ENCODE data around the gene EPHB3.

DNA sequence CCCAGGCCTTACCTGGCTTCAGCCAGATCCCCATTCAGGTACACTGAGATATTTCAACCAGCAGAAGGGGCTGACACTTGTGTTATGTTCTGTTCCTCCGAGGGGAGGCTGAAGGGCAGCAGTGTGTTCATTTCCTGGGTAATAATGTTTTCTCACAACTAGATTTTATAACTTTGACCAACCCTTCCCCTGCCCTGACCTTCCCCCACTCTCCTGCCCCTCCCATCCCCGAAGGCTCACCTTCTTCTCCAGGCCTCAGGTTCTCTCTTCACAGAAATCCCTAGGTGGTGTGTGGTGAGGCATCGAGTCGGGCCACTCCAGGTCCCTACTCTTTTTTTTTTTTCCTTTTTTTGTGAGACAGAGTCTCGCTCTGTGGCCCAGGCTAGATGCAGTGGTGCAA is 34.6 kb downstream of the EPHB3 start:
- TF ChIP-seq, protein P1, sequence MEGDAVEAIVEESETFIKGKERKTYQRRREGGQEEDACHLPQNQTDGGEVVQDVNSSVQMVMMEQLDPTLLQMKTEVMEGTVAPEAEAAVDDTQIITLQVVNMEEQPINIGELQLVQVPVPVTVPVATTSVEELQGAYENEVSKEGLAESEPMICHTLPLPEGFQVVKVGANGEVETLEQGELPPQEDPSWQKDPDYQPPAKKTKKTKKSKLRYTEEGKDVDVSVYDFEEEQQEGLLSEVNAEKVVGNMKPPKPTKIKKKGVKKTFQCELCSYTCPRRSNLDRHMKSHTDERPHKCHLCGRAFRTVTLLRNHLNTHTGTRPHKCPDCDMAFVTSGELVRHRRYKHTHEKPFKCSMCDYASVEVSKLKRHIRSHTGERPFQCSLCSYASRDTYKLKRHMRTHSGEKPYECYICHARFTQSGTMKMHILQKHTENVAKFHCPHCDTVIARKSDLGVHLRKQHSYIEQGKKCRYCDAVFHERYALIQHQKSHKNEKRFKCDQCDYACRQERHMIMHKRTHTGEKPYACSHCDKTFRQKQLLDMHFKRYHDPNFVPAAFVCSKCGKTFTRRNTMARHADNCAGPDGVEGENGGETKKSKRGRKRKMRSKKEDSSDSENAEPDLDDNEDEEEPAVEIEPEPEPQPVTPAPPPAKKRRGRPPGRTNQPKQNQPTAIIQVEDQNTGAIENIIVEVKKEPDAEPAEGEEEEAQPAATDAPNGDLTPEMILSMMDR (IDR thresholded peaks at IDR 0.05), result no peak
- no peak for TF ChIP-seq POLR2A (IDR thresholded peaks at IDR 0.05)
- no peak for TF ChIP-seq POLR2AphosphoS5 (IDR thresholded peaks at IDR 0.05)
- TF ChIP-seq EP300 (IDR thresholded peaks at IDR 0.05), result no peak
